NCI-H510A (cell line): ENCODE results near the gene RRP8.

Experiments
- DNase-seq: peaks from one replicate; lab custom pipeline; 2025; lab: John Stamatoyannopoulos, UW

RRP8 gene

GRCh38 chr11:6617315-6617781 lies 13.9 kb upstream of the RRP8 start:
- no peak for DNase-seq

GRCh38 chr11:6616596-6617250 lies 13.3 kb upstream of the RRP8 start:
- DNase-seq: no peak

GRCh38 chr11:6615882-6616585 lies 12.6 kb upstream of the RRP8 start:
- DNase-seq: no peak

- DNase-seq: no peak
These were observed 11.6 kb upstream of the RRP8 start for GRCh38 chr11:6615046-6615445.

- no peak for DNase-seq
These were observed 11.0 kb upstream of the RRP8 start for GRCh38 chr11:6614446-6614845.

- DNase-seq: no peak
These were observed 10.1 kb upstream of the RRP8 start for GRCh38 chr11:6613496-6613895.

GRCh38 chr11:6612213-6613041 lies 9.0 kb upstream of the RRP8 start, which contains the start of gene TAF10:
Gene TAF10, minus strand, starts transcription at chr11:6612216. Its CDS starts 27 bp downstream, at chr11:6612189.
- DNase-seq: peak; percentile 76

GRCh38 chr11:6611963-6612212 lies 8.5 kb upstream of the RRP8 start:
- no peak for DNase-seq

GRCh38 chr11:6611092-6611962 lies 7.9 kb upstream of the RRP8 start:
- no peak for DNase-seq

- no peak for DNase-seq
These were observed 7.2 kb upstream of the RRP8 start for GRCh38 chr11:6610591-6610990.

GRCh38 chr11:6609502-6610015 lies 6.1 kb upstream of the RRP8 start:
- no peak for DNase-seq

GRCh38 chr11:6608726-6609501 lies 5.5 kb upstream of the RRP8 start:
- no peak for DNase-seq

GRCh38 chr11:6608011-6608410 lies 4.6 kb upstream of the RRP8 start:
- DNase-seq: no peak

GRCh38 chr11:6607190-6607795 lies 3.9 kb upstream of the RRP8 start:
- DNase-seq: no peak

GRCh38 chr11:6606471-6607189 lies 3.2 kb upstream of the RRP8 start:
- DNase-seq: peak; percentile 15

GRCh38 chr11:6604790-6605189 lies 1.4 kb upstream of the RRP8 start:
- DNase-seq: no peak

GRCh38 chr11:6604081-6604626 lies 738 bp upstream of the RRP8 start:
- no peak for DNase-seq

GRCh38 chr11:6602096-6602940 lies 1.1 kb downstream of the RRP8 start:
- no peak for DNase-seq

GRCh38 chr11:6601041-6601461 lies 2.4 kb downstream of the RRP8 start:
- DNase-seq: no peak
